ENCODE data around the gene BRD3OS. TPM values are rescaled to one million over a fixed set of nuclear protein-coding genes. Genes with fewer than 3 reads are reported as not detected.

The BRD3OS gene
- total and polyA plus RNA-seq, 2 donors (not counting 3 experiments of a cell fraction or from before 2014, with no cell fraction given), result 11.9 to 15.4 TPM

GRCh38 chr9:133991964-133992779, 33.1 kb upstream of the BRD3OS start, which contains the start of gene VAV2:
TSS of gene VAV2 (minus strand) at chr9:133992324. CDS start at chr9:133992278, 46 bp downstream.
- CTCF ChIA-PET, result interaction anchor here (1.2 to 5.5 kb wide), 14 partner anchors 20 to 460 kb away, joined by 3 to 232 read pairs (median 7); no protein-coding TSS in a partner anchor
- peak within 1 kb of the TSS; percentile 82 for H3K4me2 ChIP-seq (ENCODE audit: insufficient read depth, low read length)
- no peaks in the 10 kb centered on the region for H3K9me1 ChIP-seq (replicated peaks; ENCODE audit: control insufficient read depth, extremely low read depth, insufficient read depth, low read length)
- H3K4me3 ChIP-seq (replicated peaks in 1 of 3; ENCODE audit: insufficient read depth in 1 of 3, low read depth in 1 of 3, low read length in 3 of 3), result peak within 1 kb of the TSS; percentile 51 to 70 (median 67)
- FAIRE-seq, result peak; percentile 21
- H3K4me1 ChIP-seq (ENCODE audit: control insufficient read depth, extremely low read depth, insufficient read depth, low read length), result peaks cover 15% of the 10 kb centered on the region
- H3K9me3 ChIP-seq (replicated peaks; ENCODE audit: control insufficient read depth, insufficient read depth, low read length), result no peaks in the 10 kb centered on the region
- no peak for TF ChIP-seq JUN (IDR thresholded peaks at IDR 0.05; ENCODE audit: borderline replicate concordance, insufficient read depth, insufficient read length, low read depth)
- no peak for TF ChIP-seq FOS (IDR thresholded peaks at IDR 0.05; ENCODE audit: borderline replicate concordance, insufficient read depth, low read length)
- no peak for TF ChIP-seq GATA2 (IDR thresholded peaks at IDR 0.05; ENCODE audit: insufficient read depth, insufficient read length, low read depth, low read length)
- TF ChIP-seq MYC (IDR thresholded peaks at IDR 0.05; ENCODE audit: low read depth, low read length), result no peak
- peak; percentile 55 for TF ChIP-seq POLR2AphosphoS5 (IDR thresholded peaks at IDR 0.05; ENCODE audit: insufficient read depth, low read depth, low read length)
- TF ChIP-seq EZH2 (IDR thresholded peaks at IDR 0.05; ENCODE audit: borderline replicate concordance, low read depth, low read length, severe bottlenecking), result no peak
- TF ChIP-seq POLR2A (IDR thresholded peaks at IDR 0.05; ENCODE audit: low read depth, low read length), result peak; percentile 43
- intact Hi-C loops (cut with micrococcal nuclease) (loop anchor here (2.0 to 5.0 kb wide), 5 partner anchors 31 to 145 kb away; partner anchors contain the start of gene BRD3OS), dilution Hi-C loops (cut with MboI; ENCODE audit: extremely low pct_ligation_motif_present, low sequenced_read_pairs) (no loop called here)
- H3K27ac ChIP-seq (ENCODE audit: insufficient read depth, low read depth, low read length), result peak within 1 kb of the TSS; percentile 76
- H3K9ac ChIP-seq (replicated peaks; ENCODE audit: extremely low read depth, insufficient read depth, low read length), result peak within 1 kb of the TSS; percentile 69
- no peaks in the 10 kb centered on the region for H4K20me1 ChIP-seq (replicated peaks; ENCODE audit: control insufficient read depth, extremely low read depth, insufficient read depth, low read length)
- H3K36me3 ChIP-seq (ENCODE audit: control insufficient read depth in 2 of 2, extremely low read depth in 1 of 2, insufficient read depth in 2 of 2, low read length in 2 of 2), result no peaks in the 10 kb centered on the region
- POLR2A ChIA-PET, result no interaction called here
- peak; percentile 48 for DNase-seq (ENCODE audit: low read depth, low spot score)
- peaks cover 44% of the 10 kb centered on the region for H3K79me2 ChIP-seq (ENCODE audit: control insufficient read depth, insufficient read depth, low read length)
- peak within 1 kb of the TSS; percentile 85 for H2AFZ ChIP-seq (ENCODE audit: low read depth, low read length)
- no peaks in the 10 kb centered on the region for H3K27me3 ChIP-seq (ENCODE audit: control insufficient read depth in 2 of 2, insufficient read depth in 2 of 2, low read length in 2 of 2)
- no TSS peak for BruUV-seq (replicated peaks)
